Measurements from ENCODE around the gene KCNIP3.

KCNIP3 gene

DNA sequence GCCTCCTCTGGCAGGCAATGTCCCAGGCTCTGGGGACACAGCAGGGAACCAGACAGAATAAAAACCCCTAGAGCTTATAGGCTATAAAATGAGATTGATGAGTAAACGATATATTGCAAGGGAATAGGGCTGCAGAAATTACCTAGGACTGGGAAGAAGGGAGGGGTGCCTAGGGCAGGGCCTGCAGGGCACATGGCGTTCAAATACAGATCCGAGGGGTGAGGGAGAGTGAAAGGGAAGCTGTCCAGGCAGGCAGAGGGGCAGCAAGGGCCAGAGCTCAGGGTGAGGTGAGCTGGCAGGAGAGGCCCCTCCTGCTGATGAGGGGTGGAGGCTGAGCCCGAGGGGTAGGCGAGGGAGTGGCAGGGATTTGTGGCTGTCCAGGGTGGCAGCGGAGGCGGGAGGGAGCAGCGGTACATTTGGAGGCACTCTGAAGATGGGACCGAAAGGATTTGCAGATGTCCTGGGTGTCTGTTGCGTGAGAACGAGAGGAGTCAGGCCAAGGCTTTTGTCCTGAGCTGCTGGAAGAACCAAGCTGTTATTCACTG lies 33.7 kb downstream of the KCNIP3 start:
- no peak for DNase-seq

- no peak for DNase-seq
Observed at GRCh38 chr2:95331606-95332005, 34.5 kb downstream of the KCNIP3 start.

GRCh38 chr2:95332036-95332435 lies 34.9 kb downstream of the KCNIP3 start:
- DNase-seq = no peak

DNA sequence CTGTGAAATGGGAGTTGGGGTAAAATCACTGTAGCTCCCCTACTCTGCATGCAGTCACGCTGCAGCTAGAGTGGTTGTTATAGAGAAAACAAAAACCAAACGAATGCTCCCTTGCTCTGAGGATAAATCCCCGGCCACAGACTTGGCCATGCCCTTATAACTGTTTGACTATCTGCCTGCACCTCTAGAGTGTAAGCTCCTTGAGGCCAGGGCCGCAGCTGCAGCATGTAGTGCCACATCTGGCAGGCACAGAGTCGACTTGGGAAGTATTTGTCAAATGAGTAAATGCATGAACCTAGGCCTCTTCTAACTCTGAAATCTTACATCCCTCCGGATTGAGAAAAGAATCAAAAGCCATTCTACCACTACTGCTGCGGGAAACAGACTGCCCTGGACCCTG lies 35.9 kb downstream of the KCNIP3 start:
- DNase-seq = no peak

- DNase-seq = no peak
Observed at GRCh38 chr2:95333888-95334338, 36.8 kb downstream of the KCNIP3 start.

- DNase-seq = no peak
Observed at GRCh38 chr2:95334916-95335641, 37.9 kb downstream of the KCNIP3 start.

GRCh38 chr2:95336406-95336805 lies 39.3 kb downstream of the KCNIP3 start:
- DNase-seq = no peak

DNA sequence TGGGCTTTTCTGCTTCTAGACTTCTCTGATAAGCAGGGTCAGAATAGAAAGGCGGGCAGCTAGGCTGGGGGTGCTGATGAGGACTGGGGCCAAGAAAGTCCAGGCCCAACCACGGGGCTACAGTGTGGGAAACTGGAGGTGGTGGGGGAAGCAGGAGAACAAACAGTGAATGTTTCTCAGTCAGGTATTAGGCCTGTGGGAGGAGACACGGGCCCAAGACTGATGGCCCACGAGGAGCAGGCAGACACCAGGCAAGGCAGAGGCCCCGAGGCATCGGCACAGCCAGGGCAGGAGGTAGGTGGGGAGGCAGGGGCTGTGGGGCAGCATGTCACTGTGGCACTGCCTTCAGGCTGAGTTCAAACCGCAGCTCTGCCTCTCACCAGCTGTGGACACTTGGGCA lies 40.7 kb downstream of the KCNIP3 start:
- DNase-seq = no peak

DNA sequence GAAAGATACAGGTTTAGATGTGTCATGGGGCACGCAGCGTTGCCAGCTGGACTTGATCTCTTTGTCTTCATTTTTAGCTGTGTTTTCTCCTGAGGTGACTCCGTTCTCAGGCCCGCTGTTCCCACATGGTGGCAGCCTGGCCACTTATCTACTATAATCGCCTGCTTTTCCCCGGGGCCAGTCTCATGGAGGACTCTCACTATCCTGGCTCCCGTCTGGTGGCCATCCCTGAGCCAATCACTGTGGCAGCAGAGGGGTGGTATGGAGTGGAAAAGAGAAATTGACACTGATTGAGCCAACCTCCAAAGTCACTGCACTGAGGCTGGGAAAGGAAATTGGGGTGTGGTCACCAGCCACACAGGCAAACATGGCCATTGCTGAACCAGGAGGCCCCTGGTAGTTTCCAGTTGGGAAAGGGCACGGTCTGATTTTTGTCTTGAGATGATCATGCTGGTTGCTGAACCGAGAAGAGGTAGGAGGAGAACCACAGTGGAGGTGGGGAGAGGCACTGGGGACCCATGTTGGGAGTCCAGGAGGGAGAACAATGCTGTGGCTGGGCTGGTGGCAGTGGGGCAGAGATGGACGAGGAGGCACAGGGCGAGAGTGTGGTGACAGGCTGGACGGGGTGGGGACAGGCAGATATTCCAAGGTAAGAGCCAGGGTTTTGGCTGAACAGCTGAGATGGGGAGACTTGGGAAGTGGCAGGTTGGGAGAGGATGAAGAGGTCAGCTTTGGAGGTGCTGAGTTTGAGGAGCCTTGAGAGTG lies 45.6 kb downstream of the KCNIP3 start:
- DNase-seq = peak; percentile 7

- peak; percentile 17 for DNase-seq
Observed at GRCh38 chr2:95343429-95344214, 46.5 kb downstream of the KCNIP3 start.

DNA sequence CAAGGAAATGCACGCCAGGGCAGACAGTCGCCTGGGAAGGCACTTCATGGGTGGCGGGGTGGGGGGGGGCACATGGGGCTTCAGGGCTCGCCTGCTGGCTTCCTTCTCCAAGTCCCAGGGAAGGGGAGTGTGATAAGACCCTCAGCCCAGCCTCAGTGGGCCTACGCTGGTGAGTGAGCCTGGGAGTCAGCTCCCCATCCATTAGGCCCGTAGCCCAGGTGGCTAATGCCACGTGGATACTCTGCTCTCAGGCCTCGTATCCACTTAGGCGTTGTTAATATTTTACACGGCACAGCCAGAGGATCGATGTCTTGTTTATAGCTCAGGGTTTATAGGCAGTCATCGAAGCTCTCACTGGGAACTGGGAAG lies 47.1 kb downstream of the KCNIP3 start:
- peak; percentile 10 for DNase-seq

DNA sequence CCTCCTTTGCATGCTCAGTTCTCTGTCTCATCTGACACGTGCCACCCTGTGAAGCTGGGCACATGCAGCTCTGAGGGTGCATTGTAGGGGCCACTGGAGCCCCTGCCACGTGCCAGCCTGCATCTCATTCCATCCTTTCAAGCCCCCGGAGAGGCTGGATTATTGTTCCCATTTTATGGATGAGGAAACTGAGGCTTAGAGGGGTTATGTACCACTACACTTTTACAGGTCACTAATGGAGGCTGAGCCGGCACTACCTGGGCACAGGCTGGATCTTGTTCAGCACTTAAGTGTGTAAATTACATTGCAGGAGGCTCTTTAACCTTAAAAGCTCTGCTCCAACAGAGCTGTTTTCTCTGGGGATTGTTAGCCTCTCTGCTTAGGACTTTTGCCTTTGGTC lies 47.5 kb downstream of the KCNIP3 start:
- peak; percentile 10 for DNase-seq

- peak; percentile 19 for DNase-seq
Observed at GRCh38 chr2:95345081-95345562, 48.0 kb downstream of the KCNIP3 start.

GRCh38 chr2:95345563-95346230 lies 48.5 kb downstream of the KCNIP3 start:
- DNase-seq = peak; percentile 88

DNA sequence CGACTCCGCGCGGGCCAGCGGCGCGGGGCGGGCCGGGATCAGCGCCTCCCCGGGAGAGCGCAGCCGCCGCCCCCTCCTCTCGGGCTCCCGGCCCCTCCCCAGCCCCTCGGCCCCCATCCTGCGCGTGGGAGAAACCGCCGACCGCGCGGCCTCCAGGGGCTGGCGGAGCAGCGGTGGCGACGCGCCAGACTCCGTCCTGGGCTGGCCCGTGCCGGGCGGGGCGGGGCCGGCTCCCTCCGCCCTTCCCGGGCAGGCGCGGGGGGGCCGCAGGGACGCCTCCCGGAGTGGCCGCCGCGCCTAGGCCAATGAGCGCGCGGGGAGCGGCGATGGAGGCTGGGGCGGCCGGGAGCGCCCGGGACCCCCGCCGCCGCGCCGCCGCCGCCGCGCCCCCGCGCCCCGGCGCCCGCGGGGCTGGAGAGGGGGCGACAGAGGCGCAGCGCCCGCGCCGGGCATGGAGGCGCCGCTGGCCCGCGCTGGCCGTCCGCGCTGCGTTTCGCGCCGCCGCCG lies 49.1 kb downstream of the KCNIP3 start:
- peak; percentile 65 for DNase-seq

DNA sequence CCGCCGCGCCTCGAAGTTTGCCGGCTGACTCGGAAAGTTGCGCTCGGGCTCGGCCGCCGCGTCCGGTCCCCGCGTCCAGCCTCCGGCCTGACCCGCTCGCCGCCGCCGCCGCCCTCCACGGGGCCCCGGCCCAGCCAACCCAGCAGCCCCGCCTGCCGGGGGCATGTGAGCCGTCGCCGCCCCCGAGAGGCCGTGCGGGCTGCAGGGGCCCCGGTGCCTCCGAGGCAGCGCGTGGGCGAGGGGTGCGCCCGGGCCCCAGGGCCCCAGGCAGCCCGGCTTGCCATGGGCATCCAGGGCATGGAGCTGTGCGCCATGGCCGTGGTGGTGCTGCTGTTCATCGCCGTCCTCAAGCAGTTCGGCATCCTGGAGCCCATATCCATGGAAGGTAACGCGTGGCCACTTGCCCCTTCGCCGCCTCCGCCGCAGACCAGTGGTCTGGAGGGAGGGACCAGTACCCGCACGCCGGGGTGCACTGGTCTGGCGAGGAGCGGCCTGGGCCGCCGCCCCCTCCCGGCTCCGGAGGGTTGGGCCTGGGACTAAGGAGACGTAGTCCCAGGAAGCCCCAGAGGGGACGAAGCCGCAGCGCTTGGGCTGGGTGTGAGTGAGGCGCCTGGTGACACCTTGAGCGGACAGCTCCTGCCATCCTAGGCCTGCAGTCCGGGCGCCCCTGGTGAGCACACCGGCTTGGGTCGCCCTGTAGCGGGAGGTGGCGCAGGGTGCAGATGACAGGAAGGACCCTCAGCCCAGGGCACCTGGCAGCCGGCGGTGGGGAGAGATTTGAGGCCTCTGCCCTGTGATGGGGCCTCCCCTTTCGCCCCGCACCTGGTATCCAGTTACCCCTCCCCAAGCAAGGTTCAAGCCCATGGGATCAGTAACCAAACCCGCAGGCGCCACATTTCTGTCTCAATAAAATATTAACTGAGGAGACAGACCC lies 49.9 kb downstream of the KCNIP3 start:
- DNase-seq = peak; percentile 29

GRCh38 chr2:95347681-95348608 lies 50.8 kb downstream of the KCNIP3 start:
- DNase-seq = peak; percentile 21

DNA sequence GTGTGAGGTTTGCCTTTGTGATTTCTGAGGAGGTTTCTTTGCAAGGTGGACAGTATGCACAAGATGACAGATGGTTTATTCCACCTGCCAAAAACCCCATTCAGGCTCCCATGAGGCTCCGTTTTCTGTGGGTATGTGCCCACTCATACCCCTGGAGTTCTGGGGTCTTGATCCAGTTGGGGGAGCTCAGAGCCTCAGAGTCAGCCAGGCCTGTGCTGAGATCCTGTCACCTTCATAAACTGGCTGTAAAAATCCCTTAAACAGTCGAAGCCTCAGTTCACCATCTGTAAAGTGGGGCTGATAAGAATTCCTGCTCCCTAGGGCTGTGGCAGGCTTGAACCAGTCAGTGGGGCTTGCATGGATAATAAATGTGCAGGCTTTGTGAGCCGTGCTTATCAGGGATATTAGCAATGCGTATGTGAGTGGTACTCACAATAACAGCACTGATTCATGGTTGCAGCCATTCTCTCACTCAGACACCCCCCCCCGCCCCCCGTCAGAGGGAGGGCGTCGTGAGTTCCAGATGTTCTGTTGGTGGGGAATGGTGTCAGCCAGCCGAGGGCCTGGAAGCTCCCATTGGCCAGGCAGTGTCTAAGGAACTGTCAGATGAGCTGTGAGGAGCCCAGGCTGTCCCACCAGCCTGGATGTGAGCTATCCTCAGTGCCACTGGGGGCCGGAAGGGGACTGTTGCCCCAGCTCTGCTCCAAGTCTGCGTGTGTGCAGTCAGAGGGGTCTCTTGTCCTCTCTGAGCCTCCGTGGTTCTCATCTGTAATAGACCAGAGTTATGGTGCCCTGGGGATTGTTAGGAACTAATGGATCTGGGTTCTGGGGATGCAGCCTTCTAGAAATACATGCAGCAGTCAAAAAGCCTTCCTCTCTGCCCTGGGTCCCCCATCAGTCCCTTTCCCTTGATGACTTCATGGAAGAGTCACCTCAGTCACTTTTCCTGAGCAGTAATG lies 51.7 kb downstream of the KCNIP3 start:
- peak; percentile 50 for DNase-seq
